Neural progenitor cell (in vitro differentiated cells): ENCODE measurements around the gene GJA3.
"Not testable (repeated sequence)": the region's sequence is repeated elsewhere in the genome, so short reads cannot be mapped to it uniquely, and the experiment has no call there.

ENCODE experiments used
- EZH2 ChIP-seq: fragments of 200-600 bp; sonication (generic); IDR thresholded peaks from 2 replicates; pipeline ENCODE4 v1.6.1; 2017; ENCODE audit warnings: antibody characterized with exemption, mild to moderate bottlenecking, moderate library complexity
- TF ChIP-seq, protein P1 (sequence below): fragments of 200-600 bp; sonication (generic); IDR thresholded peaks from 2 replicates; pipeline ENCODE4 v1.5.1; 2017; ENCODE audit warnings: antibody characterized with exemption, mild to moderate bottlenecking

DNA sequence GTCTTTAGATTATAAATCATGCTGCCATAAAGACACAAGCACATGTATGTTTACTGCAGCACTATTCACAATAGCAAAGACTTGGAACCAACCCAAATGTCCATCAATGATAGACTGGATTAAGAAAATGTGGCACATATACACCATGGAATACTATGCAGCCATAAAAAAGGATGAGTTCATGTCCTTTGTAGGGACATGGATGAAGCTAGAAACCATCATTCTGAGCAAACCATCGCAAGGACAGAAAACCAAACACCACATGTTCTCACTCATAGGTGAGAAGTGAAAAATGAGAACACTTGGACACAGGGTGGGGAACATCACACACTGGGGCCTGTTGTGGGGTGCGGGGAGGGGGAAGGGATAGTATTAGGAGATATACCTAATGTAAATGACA, 7.6 kb downstream of the GJA3 start:
- TF ChIP-seq, protein P1, sequence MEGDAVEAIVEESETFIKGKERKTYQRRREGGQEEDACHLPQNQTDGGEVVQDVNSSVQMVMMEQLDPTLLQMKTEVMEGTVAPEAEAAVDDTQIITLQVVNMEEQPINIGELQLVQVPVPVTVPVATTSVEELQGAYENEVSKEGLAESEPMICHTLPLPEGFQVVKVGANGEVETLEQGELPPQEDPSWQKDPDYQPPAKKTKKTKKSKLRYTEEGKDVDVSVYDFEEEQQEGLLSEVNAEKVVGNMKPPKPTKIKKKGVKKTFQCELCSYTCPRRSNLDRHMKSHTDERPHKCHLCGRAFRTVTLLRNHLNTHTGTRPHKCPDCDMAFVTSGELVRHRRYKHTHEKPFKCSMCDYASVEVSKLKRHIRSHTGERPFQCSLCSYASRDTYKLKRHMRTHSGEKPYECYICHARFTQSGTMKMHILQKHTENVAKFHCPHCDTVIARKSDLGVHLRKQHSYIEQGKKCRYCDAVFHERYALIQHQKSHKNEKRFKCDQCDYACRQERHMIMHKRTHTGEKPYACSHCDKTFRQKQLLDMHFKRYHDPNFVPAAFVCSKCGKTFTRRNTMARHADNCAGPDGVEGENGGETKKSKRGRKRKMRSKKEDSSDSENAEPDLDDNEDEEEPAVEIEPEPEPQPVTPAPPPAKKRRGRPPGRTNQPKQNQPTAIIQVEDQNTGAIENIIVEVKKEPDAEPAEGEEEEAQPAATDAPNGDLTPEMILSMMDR: not testable (repeated sequence)
- TF ChIP-seq EZH2: not testable (repeated sequence)
